HL-60 (cell line): ENCODE data around the gene NRXN3.

Experiments
- GABPA ChIP-seq: IDR thresholded peaks from 2 replicates; pipeline ENCODE4 v1.6.1; 2012; ENCODE audit warnings: low read depth
- POLR2AphosphoS5 ChIP-seq: IDR thresholded peaks from 2 replicates; pipeline ENCODE4 v1.6.1; 2012; ENCODE audit warnings: low read depth
- SPI1 ChIP-seq: IDR thresholded peaks from 2 replicates; pipeline ENCODE4 v1.6.1; 2012; ENCODE audit warnings: low read depth, mild to moderate bottlenecking, borderline replicate concordance
- TF ChIP-seq, protein P1 (sequence below): IDR thresholded peaks from one replicate; pipeline ENCODE4 v1.5.1; 2011; ENCODE audit warnings: low read length, control low read depth, inconsistent platforms; ENCODE audit not compliant: insufficient read depth
- TF ChIP-seq, protein P2 (sequence below): IDR thresholded peaks from 2 replicates; pipeline ENCODE4 v1.6.1; 2012; ENCODE audit warnings: low read depth; ENCODE audit not compliant: insufficient replicate concordance

DNA sequence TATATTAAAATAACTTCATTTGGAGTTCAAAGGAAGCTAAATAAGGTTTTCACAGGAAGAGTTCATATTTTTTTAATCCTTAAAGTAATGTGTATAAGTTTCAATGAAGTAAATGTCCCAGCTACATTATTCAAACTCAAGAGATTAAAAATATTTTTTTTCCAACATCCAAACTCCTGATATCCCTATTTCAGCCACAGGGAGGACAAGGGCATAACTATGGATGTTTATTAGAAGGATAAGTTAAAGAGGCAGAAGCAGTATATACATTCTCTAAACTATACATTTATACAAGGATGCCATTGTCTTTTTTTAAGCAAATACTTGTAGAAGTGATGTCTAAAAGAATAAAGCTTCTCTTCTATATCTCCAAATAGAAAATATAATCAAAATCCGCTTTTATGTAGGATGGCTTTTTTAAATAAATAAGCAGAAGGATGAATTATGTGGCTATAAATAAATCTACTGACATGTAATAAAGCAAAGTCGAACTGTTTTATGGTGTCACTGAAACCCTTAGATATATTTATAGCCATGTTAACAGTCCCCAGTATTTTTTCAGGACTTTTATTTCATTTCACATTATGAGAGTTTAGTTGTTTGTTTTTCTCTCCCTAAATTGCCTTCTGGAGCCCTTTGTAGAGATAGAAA, 1104.6 kb downstream of the NRXN3 start:
- TF ChIP-seq, protein P1, sequence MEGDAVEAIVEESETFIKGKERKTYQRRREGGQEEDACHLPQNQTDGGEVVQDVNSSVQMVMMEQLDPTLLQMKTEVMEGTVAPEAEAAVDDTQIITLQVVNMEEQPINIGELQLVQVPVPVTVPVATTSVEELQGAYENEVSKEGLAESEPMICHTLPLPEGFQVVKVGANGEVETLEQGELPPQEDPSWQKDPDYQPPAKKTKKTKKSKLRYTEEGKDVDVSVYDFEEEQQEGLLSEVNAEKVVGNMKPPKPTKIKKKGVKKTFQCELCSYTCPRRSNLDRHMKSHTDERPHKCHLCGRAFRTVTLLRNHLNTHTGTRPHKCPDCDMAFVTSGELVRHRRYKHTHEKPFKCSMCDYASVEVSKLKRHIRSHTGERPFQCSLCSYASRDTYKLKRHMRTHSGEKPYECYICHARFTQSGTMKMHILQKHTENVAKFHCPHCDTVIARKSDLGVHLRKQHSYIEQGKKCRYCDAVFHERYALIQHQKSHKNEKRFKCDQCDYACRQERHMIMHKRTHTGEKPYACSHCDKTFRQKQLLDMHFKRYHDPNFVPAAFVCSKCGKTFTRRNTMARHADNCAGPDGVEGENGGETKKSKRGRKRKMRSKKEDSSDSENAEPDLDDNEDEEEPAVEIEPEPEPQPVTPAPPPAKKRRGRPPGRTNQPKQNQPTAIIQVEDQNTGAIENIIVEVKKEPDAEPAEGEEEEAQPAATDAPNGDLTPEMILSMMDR, result no peak
- TF ChIP-seq, protein P2, sequence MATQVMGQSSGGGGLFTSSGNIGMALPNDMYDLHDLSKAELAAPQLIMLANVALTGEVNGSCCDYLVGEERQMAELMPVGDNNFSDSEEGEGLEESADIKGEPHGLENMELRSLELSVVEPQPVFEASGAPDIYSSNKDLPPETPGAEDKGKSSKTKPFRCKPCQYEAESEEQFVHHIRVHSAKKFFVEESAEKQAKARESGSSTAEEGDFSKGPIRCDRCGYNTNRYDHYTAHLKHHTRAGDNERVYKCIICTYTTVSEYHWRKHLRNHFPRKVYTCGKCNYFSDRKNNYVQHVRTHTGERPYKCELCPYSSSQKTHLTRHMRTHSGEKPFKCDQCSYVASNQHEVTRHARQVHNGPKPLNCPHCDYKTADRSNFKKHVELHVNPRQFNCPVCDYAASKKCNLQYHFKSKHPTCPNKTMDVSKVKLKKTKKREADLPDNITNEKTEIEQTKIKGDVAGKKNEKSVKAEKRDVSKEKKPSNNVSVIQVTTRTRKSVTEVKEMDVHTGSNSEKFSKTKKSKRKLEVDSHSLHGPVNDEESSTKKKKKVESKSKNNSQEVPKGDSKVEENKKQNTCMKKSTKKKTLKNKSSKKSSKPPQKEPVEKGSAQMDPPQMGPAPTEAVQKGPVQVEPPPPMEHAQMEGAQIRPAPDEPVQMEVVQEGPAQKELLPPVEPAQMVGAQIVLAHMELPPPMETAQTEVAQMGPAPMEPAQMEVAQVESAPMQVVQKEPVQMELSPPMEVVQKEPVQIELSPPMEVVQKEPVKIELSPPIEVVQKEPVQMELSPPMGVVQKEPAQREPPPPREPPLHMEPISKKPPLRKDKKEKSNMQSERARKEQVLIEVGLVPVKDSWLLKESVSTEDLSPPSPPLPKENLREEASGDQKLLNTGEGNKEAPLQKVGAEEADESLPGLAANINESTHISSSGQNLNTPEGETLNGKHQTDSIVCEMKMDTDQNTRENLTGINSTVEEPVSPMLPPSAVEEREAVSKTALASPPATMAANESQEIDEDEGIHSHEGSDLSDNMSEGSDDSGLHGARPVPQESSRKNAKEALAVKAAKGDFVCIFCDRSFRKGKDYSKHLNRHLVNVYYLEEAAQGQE, result no peak
- TF ChIP-seq POLR2AphosphoS5 (no peak), GABPA (no peak), SPI1 (no peak)
